IMR-90 (cell line): ENCODE data around the gene NCS1. TPM values are rescaled to one million over a fixed set of nuclear protein-coding genes. Genes with fewer than 3 reads are reported as not detected.

Experiments
- ATAC-seq: fragments of 200-7000 bp; cut with Tn5 transposase; 2 replicates; pipeline ENCODE4 v1.9.1; 2020; ENCODE audit warnings: low read depth, mild to moderate bottlenecking, moderate library complexity
- BruUV-seq: library from RNA; stranded (reverse); fragments of 400-500 nt; replicated peaks from 2 replicates; lab custom pipeline; 2021; lab: Mats Ljungman, UMichigan
- CTCF ChIA-PET: fragments of 300-600 bp; formaldehyde crosslinking; extraction: SDS; loops from one replicate; lab custom pipeline; 2021; ENCODE audit warnings: antibody characterized with exemption; lab: Yijun Ruan, JAX
- POLR2A ChIA-PET: fragments of 300-600 bp; sonication (Branson Sonifier 250); formaldehyde crosslinking; loops from one replicate; lab custom pipeline; 2022; ENCODE audit warnings: antibody characterized with exemption; ENCODE audit not compliant: unreplicated experiment; lab: Charles Lee
- DNase-seq: peaks from one replicate; pipeline ENCODE4 v3.0.0; 2013
- H2AFZ ChIP-seq: replicated peaks from 2 replicates; pipeline ENCODE3; 2013; ENCODE audit warnings: low read length, mild to moderate bottlenecking; ENCODE audit not compliant: poor library complexity
- H2AK5ac ChIP-seq: 2 replicates; pipeline ENCODE4 v1.6.1; 2013; ENCODE audit warnings: low read depth, low read length, inconsistent platforms
- H2AK9ac ChIP-seq: replicated peaks from 2 replicates; pipeline ENCODE3; 2013; ENCODE audit warnings: mild to moderate bottlenecking, low read depth, low read length, moderate library complexity; ENCODE audit not compliant: poor library complexity
- H2BK120ac ChIP-seq: 2 replicates; pipeline ENCODE4 v1.6.1; 2013; ENCODE audit warnings: low read depth, low read length, inconsistent platforms
- H2BK15ac ChIP-seq: 3 replicates; pipeline ENCODE4 v1.6.1; 2013; ENCODE audit warnings: low read depth, low read length, inconsistent platforms
- H2BK20ac ChIP-seq: 2 replicates; pipeline ENCODE4 v1.6.1; 2013; ENCODE audit warnings: low read depth, mild to moderate bottlenecking, inconsistent platforms, low read length, moderate library complexity
- H2BK5ac ChIP-seq: 2 replicates; pipeline ENCODE4 v1.6.1; 2013; ENCODE audit warnings: mild to moderate bottlenecking, low read depth, low read length, inconsistent platforms; ENCODE audit not compliant: poor library complexity, severe bottlenecking
- H3K14ac ChIP-seq: replicated peaks from 2 replicates; pipeline ENCODE4 v1.6.1; 2013; ENCODE audit warnings: low read depth, low read length, inconsistent platforms
- H3K18ac ChIP-seq: 2 replicates; pipeline ENCODE4 v1.6.1; 2013; ENCODE audit warnings: low read depth, low read length, control low read depth
- H3K23ac ChIP-seq: 2 replicates; pipeline ENCODE4 v1.6.1; 2013; ENCODE audit warnings: low read depth, low read length, inconsistent platforms
- H3K27ac ChIP-seq: 2 replicates; pipeline ENCODE4 v1.5.1; 2013; ENCODE audit warnings: mild to moderate bottlenecking, control low read depth, low read length; ENCODE audit not compliant: insufficient read depth
- H3K27me3 ChIP-seq: 2 replicates; pipeline ENCODE4 v1.6.1; 2013; ENCODE audit warnings: low read length; ENCODE audit not compliant: control insufficient read depth, insufficient read depth
- H3K36me3 ChIP-seq: 2 replicates; pipeline ENCODE4 v1.6.1; 2013; ENCODE audit warnings: low read length, mixed read lengths; ENCODE audit not compliant: control insufficient read depth, insufficient read depth
- H3K4ac ChIP-seq: 2 replicates; pipeline ENCODE4 v1.6.1; 2013; ENCODE audit warnings: low read depth, low read length, inconsistent platforms
- H3K4me1 ChIP-seq: 2 replicates; pipeline ENCODE4 v1.6.1; 2013; ENCODE audit warnings: low read length, mixed read lengths; ENCODE audit not compliant: control insufficient read depth, insufficient read depth
- H3K4me2 ChIP-seq: 2 replicates; pipeline ENCODE4 v1.6.1; 2013; ENCODE audit warnings: low read depth, mild to moderate bottlenecking, control low read depth, low read length, moderate library complexity
- H3K4me3 ChIP-seq: 2 replicates; pipeline ENCODE4 v1.5.1; 2013; ENCODE audit warnings: low read depth, mild to moderate bottlenecking, control low read depth, low read length, moderate library complexity; ENCODE audit not compliant: insufficient read depth
- H3K56ac ChIP-seq: 2 replicates; pipeline ENCODE4 v1.6.1; 2013; ENCODE audit warnings: low read length, inconsistent platforms; ENCODE audit not compliant: insufficient read depth; ENCODE audit errors: extremely low read depth
- H3K79me1 ChIP-seq, 2 experiments: 2 replicates each; pipeline ENCODE4 v1.6.1; 2013; ENCODE audit warnings: low read length in 2 of 2, inconsistent platforms in 1 of 2, low read depth in 1 of 2
- H3K9ac ChIP-seq: 2 replicates; pipeline ENCODE4 v1.6.1; 2013; ENCODE audit warnings: low read depth, low read length, control low read depth
- H3K9me1 ChIP-seq: 2 replicates; pipeline ENCODE4 v1.6.1; 2013; ENCODE audit warnings: low read length, inconsistent platforms; ENCODE audit not compliant: insufficient read depth
- H3K9me3 ChIP-seq: 2 replicates; pipeline ENCODE4 v1.6.1; 2013; ENCODE audit warnings: low read length; ENCODE audit not compliant: control insufficient read depth, insufficient read depth
- H4K20me1 ChIP-seq: 2 replicates; pipeline ENCODE4 v1.6.1; 2013; ENCODE audit warnings: low read length, inconsistent platforms; ENCODE audit not compliant: insufficient read depth
- H4K5ac ChIP-seq: 2 replicates; pipeline ENCODE4 v1.6.1; 2013; ENCODE audit warnings: mild to moderate bottlenecking, low read depth, low read length, control low read depth
- H4K8ac ChIP-seq, 2 experiments: 2 replicates each; pipeline ENCODE4 v1.6.1; 2013; ENCODE audit warnings: low read depth in 2 of 2, low read length in 2 of 2, control low read depth in 1 of 2, inconsistent platforms in 1 of 2
- H4K91ac ChIP-seq: 2 replicates; pipeline ENCODE4 v1.6.1; 2013; ENCODE audit warnings: low read depth, low read length, inconsistent platforms; ENCODE audit not compliant: insufficient read depth
- BHLHE40 ChIP-seq: fragments of 150-350 bp; IDR thresholded peaks from 2 replicates; pipeline ENCODE4 v1.6.1; 2016; ENCODE audit warnings: mild to moderate bottlenecking, low read depth, low read length
- MAFK ChIP-seq: IDR thresholded peaks from 2 replicates; pipeline ENCODE4 v1.6.1; 2012; ENCODE audit warnings: low read depth, low read length, improper control_type of control experiment
- MAZ ChIP-seq: IDR thresholded peaks from 2 replicates; pipeline ENCODE4 v1.6.1; 2012; ENCODE audit warnings: low read depth, mild to moderate bottlenecking, low read length, improper control_type of control experiment, moderate library complexity, borderline replicate concordance
- NFE2L2 ChIP-seq: fragments of 150-350 bp; IDR thresholded peaks from 2 replicates; pipeline ENCODE4 v1.6.1; 2016; ENCODE audit warnings: low read depth, mild to moderate bottlenecking, low read length
- POLR2A ChIP-seq: IDR thresholded peaks from 2 replicates; pipeline ENCODE4 v1.6.1; 2012; ENCODE audit warnings: mild to moderate bottlenecking, low read depth, low read length
- RAD21 ChIP-seq: IDR thresholded peaks from 2 replicates; pipeline ENCODE4 v1.6.1; 2012; ENCODE audit warnings: low read length, improper control_type of control experiment
- RCOR1 ChIP-seq: IDR thresholded peaks from 2 replicates; pipeline ENCODE4 v1.6.1; 2012; ENCODE audit warnings: mild to moderate bottlenecking, low read length, improper control_type of control experiment; ENCODE audit not compliant: insufficient replicate concordance
- RFX5 ChIP-seq: IDR thresholded peaks from 2 replicates; pipeline ENCODE4 v1.8.0; 2012; ENCODE audit warnings: low read depth, mild to moderate bottlenecking, low read length, moderate library complexity
- SMC3 ChIP-seq: fragments of 150-350 bp; IDR thresholded peaks from 2 replicates; pipeline ENCODE4 v1.6.1; 2016; ENCODE audit warnings: low read depth, mild to moderate bottlenecking, antibody characterized with exemption, low read length, moderate library complexity
- WGBS, 2 experiments: methylation state at CpG; one replicate each; pipeline versions ENCODE4 v1.1.5 to v1.1.7; 2013; ENCODE audit warnings: missing lambda C conversion rate in 2 of 2; ENCODE audit not compliant: insufficient read length in 1 of 2; ENCODE audit errors: extremely low coverage in 2 of 2; 5-methylcytosine and 5-hydroxymethylcytosine counted together
- dilution Hi-C: fragments of 300-500 bp; cut with HindIII; formaldehyde crosslinking; loops from one replicate; pipeline ENCODE4 v1.14.3; 2018; ENCODE audit warnings: low sequenced_read_pairs; ENCODE audit not compliant: unreplicated experiment
- in situ Hi-C: fragments of 300-500 bp; cut with MboI; formaldehyde crosslinking; loops from 3 replicates; pipeline ENCODE4 v1.14.3; 2019; ENCODE audit warnings: low sequenced_read_pairs, inconsistent platforms, mixed read lengths
- intact Hi-C: fragments of 100-400 bp; cut with micrococcal nuclease; formaldehyde crosslinking; loops from 2 replicates; pipeline ENCODE4 v1.10.0; 2022
- polyA plus RNA-seq, 3 experiments: library from polyadenylated mRNA; depleted of rRNA; stranded (reverse); fragments of >200 nt; gene quantifications; 2 replicates each; pipeline ENCODE4 v1.2.3, GENCODE V29; 2012; ENCODE audit warnings: low replicate concordance in 1 of 3
- total RNA-seq: library from RNA; depleted of rRNA; stranded (reverse); fragments of >200 nt; gene quantifications from 2 replicates; pipeline ENCODE4 v1.2.3, GENCODE V29; 2012

The NCS1 gene
- total and polyA plus RNA-seq, 2 of the 4 experiments (the other 2 are of a cell fraction) = 41.0 to 60.5 TPM

GRCh38 chr9:130142056-130142455 is 30.1 kb upstream of the NCS1 start:
- Histone ChIP-seq H3K27me3 (no peaks in the 10 kb centered on the region), H3K9me3 (no peaks in the 10 kb centered on the region), H2AK5ac (peak overlapping the region; percentile 20; the same call in 1 of the 2 replicates), H3K27ac (no peak overlapping the region), H2AFZ (no peak overlapping the region), H3K14ac (no peak overlapping the region), H3K4me3 (no peak overlapping the region), H2BK5ac (no peak overlapping the region), H3K23ac (no peak overlapping the region), H3K18ac (no peak overlapping the region), H3K9me1 (peaks cover 18% of the 10 kb centered on the region), H3K36me3 (peaks cover 2% of the 10 kb centered on the region; the same call in 1 of the 2 replicates), H3K4me2 (no peak overlapping the region), H3K79me1 (peaks cover 0 to 13% of the 10 kb centered on the region in 2 experiments; a peak in 3 of 4 replicates), H4K20me1 (peaks cover 4% of the 10 kb centered on the region; the same call in 1 of the 2 replicates), H2BK120ac (no peak overlapping the region), H2AK9ac (peak overlapping the region; percentile 34), H2BK20ac (no peak overlapping the region), H2BK15ac (no peak overlapping the region), H4K5ac (no peak overlapping the region), H3K4me1 (peaks cover 18% of the 10 kb centered on the region), H4K8ac (no peak overlapping the region), H3K56ac (no peak overlapping the region), H4K91ac (no peak overlapping the region), H3K9ac (no peak overlapping the region), H3K4ac (no peak overlapping the region)
- ChIA-PET CTCF (no interaction called here), POLR2A (no interaction called here)
- ATAC-seq (no peak), DNase-seq (no peak)
- BruUV-seq = no TSS peak
- TF ChIP-seq MAZ = no peak
- TF ChIP-seq RAD21 = no peak
- no peak for TF ChIP-seq RCOR1
- no peak for TF ChIP-seq POLR2A
- no peak for TF ChIP-seq NFE2L2
- TF ChIP-seq MAFK = no peak
- no peak for TF ChIP-seq RFX5
- no peak for TF ChIP-seq BHLHE40
- no peak for TF ChIP-seq SMC3
- intact Hi-C loops (no loop called here), dilution Hi-C loops (no loop called here), in situ Hi-C loops (no loop called here)
- WGBS, 2 experiments = 68% methylated on average over 9 of the region's 12 CpGs; no CpG with 5 or more reads in 1 of the 2 experiments
